ENCODE results near the gene CDH4.

DNA sequence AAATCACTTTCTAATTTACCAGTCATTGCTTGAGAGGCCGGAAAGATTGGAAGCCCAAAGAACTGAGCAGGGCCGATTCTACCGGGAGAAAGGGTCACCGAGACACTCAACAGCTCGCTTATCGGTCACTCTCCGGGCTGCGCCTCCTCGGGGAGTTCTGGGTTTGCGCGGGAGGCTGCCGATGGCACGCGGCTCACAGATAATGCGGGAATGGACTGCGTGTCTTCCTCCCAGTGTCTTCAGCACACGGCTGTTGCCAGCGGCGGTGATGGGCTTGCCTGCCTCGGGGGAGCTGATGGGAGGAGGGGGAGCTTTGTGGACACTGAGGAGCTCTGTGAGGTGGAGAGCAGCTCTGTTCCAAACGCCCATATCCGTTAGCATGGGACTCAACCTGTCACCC is 314.6 kb downstream of the CDH4 start:
- TF ChIP-seq CTCF (conservative IDR thresholded peaks at IDR 0.05) (no peak), EZH2 (IDR thresholded peaks at IDR 0.05; ENCODE audit: low read depth) (no peak)
